Activated T-helper 1 cell treated with anti-CD3 and anti-CD28 coated beads, Interleukin-12 subunit alpha, Interleukin-12 subunit beta, Interleukin-2, Interleukin-4 antibody, amounts not matched to agents 30 ng/mL and 10 ng/mL and 1 ng/mL, durations not matched to agents 14 hours and 24 hours and 36 hours (primary cell): ENCODE measurements around the gene INTS4. TPM values are rescaled to one million over a fixed set of nuclear protein-coding genes. Genes with fewer than 3 reads are reported as not detected.
"Not testable (repeated sequence)": the region's sequence is repeated elsewhere in the genome, so short reads cannot be mapped to it uniquely, and the experiment has no call there.

Source experiments
- DNase-seq: peaks from one replicate; pipeline ENCODE4 v3.0.0; 2021; ENCODE audit warnings: low spot score
- H3K27ac Mint-ChIP-seq: one replicate; pipeline ENCODE4 v1.8.0; 2021; ENCODE audit warnings: mild to moderate bottlenecking, mixed read lengths
- H3K27me3 Mint-ChIP-seq: one replicate; pipeline ENCODE4 v1.8.0; 2022; ENCODE audit warnings: mild to moderate bottlenecking, moderate library complexity, mixed read lengths; ENCODE audit not compliant: insufficient read depth
- H3K36me3 Mint-ChIP-seq: one replicate; pipeline ENCODE4 v1.8.0; 2021; ENCODE audit warnings: low read depth, mixed read lengths
- H3K4me1 Mint-ChIP-seq: one replicate; pipeline ENCODE4 v1.8.0; 2021; ENCODE audit warnings: low read depth, mixed read lengths
- H3K4me3 Mint-ChIP-seq: one replicate; pipeline ENCODE4 v1.8.0; 2021; ENCODE audit warnings: mild to moderate bottlenecking, moderate library complexity, mixed read lengths
- H3K9me3 Mint-ChIP-seq: one replicate; pipeline ENCODE4 v1.8.0; 2021; ENCODE audit warnings: mixed read lengths
- intact Hi-C: fragments of 100-400 bp; cut with micrococcal nuclease; formaldehyde crosslinking; loops from one replicate; pipeline ENCODE4 v1.15.1; 2024
- total RNA-seq: library from RNA; stranded (reverse); gene quantifications from 2 replicates; pipeline ENCODE4 v1.2.3, GENCODE V29; 2022

Gene INTS4
- total RNA-seq, 1 donor from 2014 or later = 58.2 TPM

- intact Hi-C loops, H3K9me3 Mint-ChIP-seq, H3K4me3 Mint-ChIP-seq, H3K4me1 Mint-ChIP-seq, H3K27me3 Mint-ChIP-seq, DNase-seq, H3K27ac Mint-ChIP-seq: not testable (repeated sequence)
- H3K36me3 Mint-ChIP-seq = peaks cover 17% of the 10 kb centered on the region
Observed at GRCh38 chr11:77878247-77878646, 116.2 kb downstream of the INTS4 start.

DNA sequence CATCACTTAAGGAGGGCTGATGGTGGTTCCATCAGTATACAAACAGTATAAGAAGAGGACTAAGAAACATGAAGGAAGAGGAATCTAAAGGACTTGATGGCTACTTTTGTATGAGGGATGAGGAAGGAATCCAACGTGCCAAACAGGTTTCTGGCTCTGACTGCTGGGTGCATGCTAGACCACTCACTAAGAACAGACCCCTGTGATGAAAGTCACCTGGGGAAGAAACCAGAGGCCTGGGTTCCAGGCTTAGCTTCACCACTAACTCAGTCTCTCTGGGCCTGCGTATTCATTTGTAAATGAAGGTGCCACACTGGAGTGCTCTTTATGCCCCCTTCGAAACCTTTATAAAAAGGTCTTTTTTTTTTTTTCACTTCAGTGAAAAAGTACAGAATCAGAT is 118.4 kb downstream of the INTS4 start:
- H3K27ac Mint-ChIP-seq = no peak overlapping the region
- intact Hi-C loops = no loop called here
- H3K36me3 Mint-ChIP-seq = peaks cover 22% of the 10 kb centered on the region
- no peaks in the 10 kb centered on the region for H3K9me3 Mint-ChIP-seq
- DNase-seq = no peak
- peaks cover 8% of the 10 kb centered on the region for H3K4me1 Mint-ChIP-seq
- H3K27me3 Mint-ChIP-seq = no peaks in the 10 kb centered on the region
- no peak overlapping the region for H3K4me3 Mint-ChIP-seq

DNA sequence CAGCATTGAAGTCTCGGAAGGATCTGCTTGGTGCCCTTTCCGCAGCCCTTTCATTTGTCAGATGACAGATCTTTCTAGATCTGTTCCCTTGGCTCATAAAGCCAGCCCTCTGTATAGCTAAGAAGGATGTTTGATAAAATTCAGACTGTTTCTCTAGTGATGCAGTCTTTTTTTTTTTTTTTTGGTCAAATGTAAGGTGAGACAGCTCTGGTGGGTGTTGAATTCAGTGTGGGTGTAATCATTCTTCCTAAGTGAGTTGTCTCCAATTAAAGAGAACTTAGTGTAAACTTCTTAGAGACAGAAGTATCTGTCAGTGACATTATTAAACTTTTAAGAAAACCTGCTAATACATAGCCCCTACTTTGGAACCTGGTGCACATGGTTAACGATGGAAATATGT is 120.3 kb downstream of the INTS4 start:
- no peak overlapping the region for H3K4me3 Mint-ChIP-seq
- H3K9me3 Mint-ChIP-seq = no peaks in the 10 kb centered on the region
- intact Hi-C loops = no loop called here
- no peak for DNase-seq
- H3K27ac Mint-ChIP-seq = no peak overlapping the region
- no peaks in the 10 kb centered on the region for H3K4me1 Mint-ChIP-seq
- H3K36me3 Mint-ChIP-seq = peaks cover 17% of the 10 kb centered on the region
- no peaks in the 10 kb centered on the region for H3K27me3 Mint-ChIP-seq

DNA sequence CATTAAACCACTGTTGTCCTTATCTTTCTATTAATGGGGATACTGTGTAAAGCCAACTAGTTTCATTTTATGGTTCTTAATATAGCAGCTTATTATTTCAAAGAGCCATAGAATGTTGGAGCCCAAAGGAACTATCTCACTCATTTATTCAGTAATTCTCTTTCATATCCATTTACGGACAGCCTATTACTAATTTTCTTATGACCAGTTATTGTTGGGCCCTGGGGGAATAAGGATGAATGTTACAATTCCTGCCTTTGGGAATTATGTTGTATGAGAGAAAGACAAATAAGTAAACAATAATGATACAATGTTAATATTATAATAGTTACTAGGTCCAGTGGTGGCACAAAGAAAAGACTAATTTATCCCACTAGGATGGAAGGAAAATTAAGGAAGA is 121.1 kb downstream of the INTS4 start:
- intact Hi-C loops = no loop called here
- peaks cover 19% of the 10 kb centered on the region for H3K36me3 Mint-ChIP-seq
- H3K4me3 Mint-ChIP-seq = no peak overlapping the region
- H3K9me3 Mint-ChIP-seq = no peaks in the 10 kb centered on the region
- H3K4me1 Mint-ChIP-seq = no peaks in the 10 kb centered on the region
- H3K27me3 Mint-ChIP-seq = no peaks in the 10 kb centered on the region
- no peak overlapping the region for H3K27ac Mint-ChIP-seq
- no peak for DNase-seq

GRCh38 chr11:77871855-77872254 is 122.6 kb downstream of the INTS4 start:
- no peaks in the 10 kb centered on the region for H3K9me3 Mint-ChIP-seq
- H3K36me3 Mint-ChIP-seq = peaks cover 20% of the 10 kb centered on the region
- intact Hi-C loops = no loop called here
- no peak overlapping the region for H3K27ac Mint-ChIP-seq
- H3K4me1 Mint-ChIP-seq = no peaks in the 10 kb centered on the region
- DNase-seq = no peak
- H3K27me3 Mint-ChIP-seq = no peaks in the 10 kb centered on the region
- H3K4me3 Mint-ChIP-seq = no peak overlapping the region

- Mint-ChIP-seq H3K36me3 (peaks cover 16% of the 10 kb centered on the region), H3K4me3 (no peak overlapping the region), H3K27ac (no peak overlapping the region), H3K27me3 (no peaks in the 10 kb centered on the region), H3K4me1 (no peaks in the 10 kb centered on the region), H3K9me3 (no peaks in the 10 kb centered on the region)
- intact Hi-C loops = no loop called here
- no peak for DNase-seq
Observed at GRCh38 chr11:77868744-77869143, 125.7 kb downstream of the INTS4 start.

GRCh38 chr11:77866336-77866735 is 128.1 kb downstream of the INTS4 start:
- DNase-seq = no peak
- Mint-ChIP-seq H3K4me3 (no peak overlapping the region), H3K27ac (no peak overlapping the region), H3K4me1 (no peaks in the 10 kb centered on the region), H3K27me3 (no peaks in the 10 kb centered on the region), H3K36me3 (peaks cover 13% of the 10 kb centered on the region), H3K9me3 (no peaks in the 10 kb centered on the region)
- intact Hi-C loops = no loop called here

- Mint-ChIP-seq H3K4me1 (no peaks in the 10 kb centered on the region), H3K36me3 (peaks cover 12% of the 10 kb centered on the region), H3K27me3 (no peaks in the 10 kb centered on the region), H3K27ac (no peak overlapping the region), H3K9me3 (no peaks in the 10 kb centered on the region), H3K4me3 (no peak overlapping the region)
- DNase-seq = no peak
- intact Hi-C loops = no loop called here
Observed at GRCh38 chr11:77865805-77866204, 128.7 kb downstream of the INTS4 start.

- intact Hi-C loops, H3K27ac Mint-ChIP-seq, H3K4me1 Mint-ChIP-seq, DNase-seq, H3K27me3 Mint-ChIP-seq, H3K36me3 Mint-ChIP-seq, H3K9me3 Mint-ChIP-seq, H3K4me3 Mint-ChIP-seq: not testable (repeated sequence)
Observed at GRCh38 chr11:77861444-77861843, 133.0 kb downstream of the INTS4 start.

DNA sequence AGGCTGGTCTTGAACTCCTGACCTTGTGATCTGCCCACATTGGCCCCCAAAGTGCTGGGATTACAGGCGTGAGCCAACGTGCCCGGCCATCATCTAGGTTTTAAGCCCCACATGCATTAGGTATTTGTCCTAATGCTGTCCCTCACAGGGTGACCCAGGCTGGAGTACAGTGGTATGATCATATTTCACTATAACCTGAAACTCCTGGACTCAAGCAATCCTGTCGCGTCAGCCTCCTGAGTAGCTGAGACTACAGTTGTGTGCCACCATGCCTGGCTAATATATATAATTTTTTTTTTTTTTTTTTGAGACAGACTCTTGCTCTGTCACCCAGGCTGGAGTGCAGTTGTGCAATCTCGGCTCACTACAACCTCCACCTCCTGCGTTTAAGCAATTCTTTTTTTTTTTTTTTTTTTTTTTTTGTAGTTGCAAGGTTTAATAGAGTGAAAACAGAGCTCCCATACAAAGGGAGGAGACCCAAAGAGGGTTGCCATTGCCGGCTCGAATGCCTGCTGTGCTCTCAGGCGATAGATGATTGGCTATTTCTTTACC is 136.5 kb downstream of the INTS4 start:
- DNase-seq, H3K27ac Mint-ChIP-seq, H3K4me3 Mint-ChIP-seq, H3K36me3 Mint-ChIP-seq, H3K27me3 Mint-ChIP-seq, intact Hi-C loops, H3K4me1 Mint-ChIP-seq: not testable (repeated sequence)
- peaks cover 15% of the 10 kb centered on the region for H3K9me3 Mint-ChIP-seq

- no peak for DNase-seq
- intact Hi-C loops = no loop called here
- Mint-ChIP-seq H3K4me1 (no peaks in the 10 kb centered on the region), H3K4me3 (no peak overlapping the region), H3K36me3 (peaks cover 7% of the 10 kb centered on the region), H3K27me3 (no peaks in the 10 kb centered on the region), H3K27ac (no peak overlapping the region), H3K9me3 (peaks cover 16% of the 10 kb centered on the region)
Observed at GRCh38 chr11:77854838-77855237, 139.6 kb downstream of the INTS4 start.

- Mint-ChIP-seq H3K4me1 (no peaks in the 10 kb centered on the region), H3K9me3 (peaks cover 14% of the 10 kb centered on the region), H3K27me3 (no peaks in the 10 kb centered on the region), H3K27ac (no peak overlapping the region), H3K4me3 (no peak overlapping the region), H3K36me3 (peaks cover 15% of the 10 kb centered on the region)
- DNase-seq = no peak
- intact Hi-C loops = no loop called here
Observed at GRCh38 chr11:77851503-77851902, 143.0 kb downstream of the INTS4 start.

- H3K27ac Mint-ChIP-seq, intact Hi-C loops, H3K4me1 Mint-ChIP-seq, H3K4me3 Mint-ChIP-seq, DNase-seq, H3K27me3 Mint-ChIP-seq: not testable (repeated sequence)
- H3K36me3 Mint-ChIP-seq = peaks cover 21% of the 10 kb centered on the region
- peaks cover 14% of the 10 kb centered on the region for H3K9me3 Mint-ChIP-seq
Observed at GRCh38 chr11:77843700-77844099, 150.8 kb downstream of the INTS4 start.

DNA sequence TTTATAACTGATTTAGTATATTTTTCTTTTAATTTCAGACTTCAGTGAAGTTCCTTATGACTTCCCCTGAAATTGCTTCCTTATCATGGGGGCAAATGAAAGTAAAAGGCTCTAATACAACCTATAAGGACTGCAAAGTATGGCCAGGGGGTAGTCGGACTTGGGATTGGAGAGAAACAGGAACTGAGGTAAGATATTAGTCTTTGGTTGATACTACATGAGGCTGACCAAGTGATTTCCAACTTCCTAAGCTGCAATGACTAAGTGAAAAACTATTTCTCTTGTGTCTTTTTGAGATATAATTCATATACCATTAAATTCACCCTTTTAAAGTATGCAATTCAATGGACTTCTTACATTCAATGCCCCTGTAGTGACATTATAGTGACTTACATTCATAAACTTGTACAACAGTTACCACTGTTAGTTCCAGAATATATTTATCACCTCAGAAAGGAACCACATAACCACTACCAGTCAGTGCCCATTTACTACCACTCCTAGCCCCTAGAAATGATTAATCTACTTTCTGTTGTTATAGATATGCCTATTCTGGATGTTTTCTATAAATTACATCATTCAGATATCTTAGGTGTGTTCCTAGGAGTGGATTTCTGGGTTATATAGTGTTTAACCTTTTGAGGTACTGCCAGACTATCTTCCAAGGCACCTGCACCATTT is 151.9 kb downstream of the INTS4 start:
- Mint-ChIP-seq H3K4me3 (no peak overlapping the region), H3K36me3 (peaks cover 21% of the 10 kb centered on the region), H3K4me1 (no peaks in the 10 kb centered on the region), H3K27ac (no peak overlapping the region), H3K9me3 (peaks cover 14% of the 10 kb centered on the region), H3K27me3 (no peaks in the 10 kb centered on the region)
- intact Hi-C loops = no loop called here
- no peak for DNase-seq
